Measurements from ENCODE around the gene ATP8A2.

ATP8A2 gene

GRCh38 chr13:25380741-25381324 lies 9.1 kb downstream of the ATP8A2 start:
- TF ChIP-seq CTCF (IDR thresholded peaks at IDR 0.05; ENCODE audit: low read depth, low read length), result no peak
- no peak for DNase-seq (ENCODE audit: extremely low read depth, low read depth)

GRCh38 chr13:25384758-25385410 lies 13.1 kb downstream of the ATP8A2 start:
- no peak for TF ChIP-seq CTCF (IDR thresholded peaks at IDR 0.05; ENCODE audit: low read depth, low read length)
- no peak for DNase-seq (ENCODE audit: extremely low read depth, low read depth)

- TF ChIP-seq CTCF (IDR thresholded peaks at IDR 0.05; ENCODE audit: low read depth, low read length), result no peak
- no peak for DNase-seq (ENCODE audit: extremely low read depth, low read depth)
These were observed 20.2 kb downstream of the ATP8A2 start for GRCh38 chr13:25391932-25392331.

- no peak for TF ChIP-seq CTCF (IDR thresholded peaks at IDR 0.05; ENCODE audit: low read depth, low read length)
- no peak for DNase-seq (ENCODE audit: extremely low read depth, low read depth)
These were observed 22.8 kb downstream of the ATP8A2 start for GRCh38 chr13:25394402-25395060.

- no peak for DNase-seq (ENCODE audit: extremely low read depth, low read depth)
- TF ChIP-seq CTCF (IDR thresholded peaks at IDR 0.05; ENCODE audit: low read depth, low read length), result no peak
These were observed 26.0 kb downstream of the ATP8A2 start for GRCh38 chr13:25397763-25398162.

DNA sequence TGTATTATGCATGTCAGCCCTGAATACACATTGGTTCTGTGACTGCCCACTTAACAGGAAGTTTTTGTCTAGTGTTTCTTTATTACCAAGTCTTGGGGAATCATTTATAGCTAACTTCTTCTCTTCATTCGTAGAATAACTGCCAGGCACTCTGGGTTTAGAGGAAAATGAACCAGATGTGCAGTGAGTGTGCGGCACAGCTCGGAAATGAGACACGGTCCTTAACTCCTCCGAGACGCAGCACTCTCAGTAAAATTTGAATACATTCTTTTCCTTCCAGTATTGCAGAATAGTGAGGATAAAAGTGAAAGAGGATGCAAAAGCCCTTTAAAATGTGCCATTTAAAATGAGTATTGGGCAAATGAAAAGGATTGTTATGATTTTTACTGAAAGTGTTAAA lies 29.2 kb downstream of the ATP8A2 start:
- TF ChIP-seq CTCF (IDR thresholded peaks at IDR 0.05; ENCODE audit: low read depth, low read length), result no peak
- no peak for DNase-seq (ENCODE audit: extremely low read depth, low read depth)

GRCh38 chr13:25401958-25402357 lies 30.2 kb downstream of the ATP8A2 start:
- DNase-seq (ENCODE audit: extremely low read depth, low read depth), result no peak
- no peak for TF ChIP-seq CTCF (IDR thresholded peaks at IDR 0.05; ENCODE audit: low read depth, low read length)
